Measurements from ENCODE around the gene TBCK.

TBCK gene

DNA sequence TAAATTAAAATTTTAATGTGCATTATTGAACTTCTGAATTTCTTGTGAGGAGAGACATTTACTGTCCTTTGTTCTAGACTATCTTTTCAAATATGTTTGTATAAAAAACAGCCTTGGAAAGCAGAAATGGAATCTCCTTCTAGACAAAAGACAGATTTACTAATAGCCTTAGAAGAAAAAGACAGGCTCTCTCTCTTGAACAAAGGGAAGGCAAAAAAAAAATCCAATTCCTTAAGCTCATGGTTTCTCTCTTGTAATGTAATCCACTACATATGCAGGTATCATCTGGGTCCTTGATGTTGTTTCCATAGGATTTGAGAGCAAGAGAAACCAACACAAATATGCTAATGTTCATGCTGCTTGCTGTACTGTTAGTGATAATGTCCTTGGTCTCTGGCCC, 106.0 kb downstream of the TBCK start:
- TF ChIP-seq, protein P1, sequence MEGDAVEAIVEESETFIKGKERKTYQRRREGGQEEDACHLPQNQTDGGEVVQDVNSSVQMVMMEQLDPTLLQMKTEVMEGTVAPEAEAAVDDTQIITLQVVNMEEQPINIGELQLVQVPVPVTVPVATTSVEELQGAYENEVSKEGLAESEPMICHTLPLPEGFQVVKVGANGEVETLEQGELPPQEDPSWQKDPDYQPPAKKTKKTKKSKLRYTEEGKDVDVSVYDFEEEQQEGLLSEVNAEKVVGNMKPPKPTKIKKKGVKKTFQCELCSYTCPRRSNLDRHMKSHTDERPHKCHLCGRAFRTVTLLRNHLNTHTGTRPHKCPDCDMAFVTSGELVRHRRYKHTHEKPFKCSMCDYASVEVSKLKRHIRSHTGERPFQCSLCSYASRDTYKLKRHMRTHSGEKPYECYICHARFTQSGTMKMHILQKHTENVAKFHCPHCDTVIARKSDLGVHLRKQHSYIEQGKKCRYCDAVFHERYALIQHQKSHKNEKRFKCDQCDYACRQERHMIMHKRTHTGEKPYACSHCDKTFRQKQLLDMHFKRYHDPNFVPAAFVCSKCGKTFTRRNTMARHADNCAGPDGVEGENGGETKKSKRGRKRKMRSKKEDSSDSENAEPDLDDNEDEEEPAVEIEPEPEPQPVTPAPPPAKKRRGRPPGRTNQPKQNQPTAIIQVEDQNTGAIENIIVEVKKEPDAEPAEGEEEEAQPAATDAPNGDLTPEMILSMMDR (conservative IDR thresholded peaks at IDR 0.05; ENCODE audit: low read length), result no peak
- TF ChIP-seq EZH2phosphoT487 (IDR thresholded peaks at IDR 0.05; ENCODE audit: borderline replicate concordance), result no peak
- Histone ChIP-seq H3F3A (ENCODE audit: low read depth) (no peaks in the 10 kb centered on the region), H3K9ac (ENCODE audit: low read depth, low read length, poor library complexity, severe bottlenecking) (no peak overlapping the region), H3K4me3 (ENCODE audit: low read length, poor library complexity, severe bottlenecking) (no peak overlapping the region), H3K9me3 (ENCODE audit: insufficient read depth, low read depth, low read length) (no peaks in the 10 kb centered on the region), H3K4me2 (ENCODE audit: low read depth, low read length, poor library complexity, severe bottlenecking) (no peak overlapping the region), H3K4me1 (ENCODE audit: insufficient read depth, low read length, poor library complexity, severe bottlenecking) (no peaks in the 10 kb centered on the region), H4K20me1 (ENCODE audit: insufficient read depth, low read length, poor library complexity, severe bottlenecking) (no peaks in the 10 kb centered on the region), H2AFZ (ENCODE audit: low read length) (no peak overlapping the region), H3K27me3 (ENCODE audit: insufficient read depth, low read length, poor library complexity, severe bottlenecking) (no peaks in the 10 kb centered on the region), H3K36me3 (ENCODE audit: insufficient read depth, low read length) (no peaks in the 10 kb centered on the region), H3K9me2 (replicated peaks; ENCODE audit: low read depth, low read length) (no peaks in the 10 kb centered on the region), H3K79me2 (ENCODE audit: insufficient read depth, low read length) (no peaks in the 10 kb centered on the region)

DNA sequence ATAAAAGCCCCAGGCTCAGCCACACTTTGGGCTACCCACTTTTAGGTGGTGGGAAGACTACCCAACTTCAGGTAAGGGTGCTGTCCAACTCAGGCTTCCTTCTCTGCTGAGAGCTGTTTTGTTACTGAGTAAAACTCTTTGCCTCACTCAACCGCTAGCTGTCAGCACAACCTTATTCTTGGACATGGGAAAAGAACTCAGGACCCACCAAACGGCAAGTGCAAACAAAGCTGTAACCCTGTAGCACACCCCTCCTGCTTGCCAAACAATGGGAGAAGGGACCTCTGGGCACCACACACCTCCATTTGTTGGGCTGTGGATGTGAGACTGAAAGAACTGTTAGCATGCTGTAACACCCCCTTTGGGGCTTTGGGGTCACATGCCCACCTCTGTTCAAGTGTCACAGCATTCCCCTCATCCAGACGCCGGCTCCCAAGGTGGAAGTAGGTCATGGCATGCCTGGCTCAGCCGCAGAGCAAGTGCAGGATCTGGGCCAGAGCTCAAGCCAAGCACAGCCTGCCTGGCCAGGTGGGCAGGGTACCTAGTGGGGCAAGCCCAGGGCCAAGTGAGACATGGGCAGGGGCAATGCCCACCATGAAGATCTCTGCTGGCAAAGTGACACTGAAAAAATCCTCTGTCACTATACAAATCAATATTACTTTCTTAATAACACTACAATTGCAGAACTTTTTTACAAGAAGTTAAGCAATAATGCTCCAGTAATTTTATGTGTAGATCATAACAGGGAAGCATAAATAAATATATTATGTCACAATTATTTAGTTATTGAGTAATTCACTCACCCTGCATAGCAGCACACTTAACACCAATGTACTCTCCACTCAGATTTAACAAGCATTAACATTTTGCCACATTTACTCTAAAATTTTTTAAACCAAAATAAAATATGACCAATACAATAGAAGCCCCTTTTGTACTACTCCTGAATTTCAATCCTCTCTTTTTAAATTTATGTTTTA, 107.2 kb downstream of the TBCK start:
- H4K20me1 ChIP-seq (ENCODE audit: insufficient read depth, low read length, poor library complexity, severe bottlenecking), result no peaks in the 10 kb centered on the region
- H3K79me2 ChIP-seq (ENCODE audit: insufficient read depth, low read length), result no peaks in the 10 kb centered on the region
- no peaks in the 10 kb centered on the region for H3K36me3 ChIP-seq (ENCODE audit: insufficient read depth, low read length)
- no peaks in the 10 kb centered on the region for H3K9me3 ChIP-seq (ENCODE audit: insufficient read depth, low read depth, low read length)
- TF ChIP-seq, protein P1 (conservative IDR thresholded peaks at IDR 0.05; ENCODE audit: low read length), result no peak
- no peak for TF ChIP-seq EZH2phosphoT487 (IDR thresholded peaks at IDR 0.05; ENCODE audit: borderline replicate concordance)
- H3F3A ChIP-seq (ENCODE audit: low read depth), result no peaks in the 10 kb centered on the region
- H2AFZ ChIP-seq (ENCODE audit: low read length), result no peak overlapping the region
- no peaks in the 10 kb centered on the region for H3K27me3 ChIP-seq (ENCODE audit: insufficient read depth, low read length, poor library complexity, severe bottlenecking)
- H3K4me1 ChIP-seq (ENCODE audit: insufficient read depth, low read length, poor library complexity, severe bottlenecking), result no peaks in the 10 kb centered on the region
- H3K4me3 ChIP-seq (ENCODE audit: low read length, poor library complexity, severe bottlenecking), result no peak overlapping the region
- no peak overlapping the region for H3K9ac ChIP-seq (ENCODE audit: low read depth, low read length, poor library complexity, severe bottlenecking)
- H3K9me2 ChIP-seq (replicated peaks; ENCODE audit: low read depth, low read length), result no peaks in the 10 kb centered on the region
- no peak overlapping the region for H3K4me2 ChIP-seq (ENCODE audit: low read depth, low read length, poor library complexity, severe bottlenecking)

DNA sequence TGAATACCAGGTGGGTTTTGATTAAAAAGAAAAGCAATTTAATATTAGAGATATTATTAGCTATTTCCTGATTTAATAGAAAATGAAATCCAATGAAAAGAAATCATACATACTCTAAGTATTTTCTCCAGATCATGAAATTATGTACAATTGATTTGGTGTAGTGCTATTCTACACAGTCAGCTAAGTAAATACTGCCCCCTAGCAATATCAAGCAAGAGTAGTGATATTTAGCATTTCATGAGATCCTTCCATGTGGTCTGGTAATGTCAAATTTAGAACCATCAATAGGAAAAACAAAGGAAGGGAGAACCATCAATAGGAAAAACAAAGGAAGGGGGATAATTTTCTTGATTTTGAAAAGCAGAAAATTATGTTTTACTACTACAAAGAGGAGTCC, 114.6 kb downstream of the TBCK start:
- Histone ChIP-seq H3K36me3 (ENCODE audit: insufficient read depth, low read length) (no peaks in the 10 kb centered on the region), H4K20me1 (ENCODE audit: insufficient read depth, low read length, poor library complexity, severe bottlenecking) (no peaks in the 10 kb centered on the region), H3K9ac (ENCODE audit: low read depth, low read length, poor library complexity, severe bottlenecking) (no peak overlapping the region), H3K27me3 (ENCODE audit: insufficient read depth, low read length, poor library complexity, severe bottlenecking) (no peaks in the 10 kb centered on the region), H2AFZ (ENCODE audit: low read length) (no peak overlapping the region), H3K4me2 (ENCODE audit: low read depth, low read length, poor library complexity, severe bottlenecking) (no peak overlapping the region), H3K9me3 (ENCODE audit: insufficient read depth, low read depth, low read length) (no peaks in the 10 kb centered on the region), H3K79me2 (ENCODE audit: insufficient read depth, low read length) (no peaks in the 10 kb centered on the region), H3K4me1 (ENCODE audit: insufficient read depth, low read length, poor library complexity, severe bottlenecking) (no peaks in the 10 kb centered on the region), H3K4me3 (ENCODE audit: low read length, poor library complexity, severe bottlenecking) (no peak overlapping the region), H3K9me2 (replicated peaks; ENCODE audit: low read depth, low read length) (no peaks in the 10 kb centered on the region), H3F3A (ENCODE audit: low read depth) (no peaks in the 10 kb centered on the region)
- no peak for TF ChIP-seq EZH2phosphoT487 (IDR thresholded peaks at IDR 0.05; ENCODE audit: borderline replicate concordance)
- TF ChIP-seq, protein P1 (conservative IDR thresholded peaks at IDR 0.05; ENCODE audit: low read length), result peak; percentile 89

All from Loucy (cell line).